PFSK-1 (cell line): ENCODE measurements around the gene MTMR2.

Experiments
- FOXP2 ChIP-seq: optimal IDR thresholded peaks from 2 replicates; pipeline ENCODE3; 2011; ENCODE audit warnings: borderline replicate concordance, control low read depth, inconsistent platforms; ENCODE audit not compliant: insufficient read depth; ENCODE audit errors: extremely low read length, extremely low read depth
- POLR2AphosphoS5 ChIP-seq: IDR thresholded peaks from 2 replicates; pipeline ENCODE4 v1.6.1; 2012; ENCODE audit warnings: low read depth, mild to moderate bottlenecking, control low read depth, low read length, moderate library complexity
- REST ChIP-seq, 2 experiments: IDR thresholded peaks; 2 replicates each; pipeline versions ENCODE4 v1.6.1 to v1.8.0; 2011 to 2012; ENCODE audit warnings: low read depth in 2 of 2, low read length in 2 of 2, control low read depth in 1 of 2, inconsistent platforms in 1 of 2, mild to moderate bottlenecking in 1 of 2, moderate library complexity in 1 of 2; ENCODE audit not compliant: insufficient read depth in 1 of 2
- SIN3A ChIP-seq: IDR thresholded peaks from 2 replicates; pipeline ENCODE4 v1.6.1; 2012; ENCODE audit warnings: mild to moderate bottlenecking, low read length, moderate library complexity, borderline replicate concordance; ENCODE audit not compliant: insufficient read depth
- TAF1 ChIP-seq: IDR thresholded peaks from 2 replicates; pipeline ENCODE4 v1.6.1; 2012; ENCODE audit warnings: low read length, control low read depth, borderline replicate concordance; ENCODE audit not compliant: insufficient read depth

MTMR2 gene

GRCh38 chr11:95918720-95919119 is 5.2 kb downstream of the MTMR2 start:
- TF ChIP-seq REST (IDR thresholded peaks at IDR 0.05; ENCODE audit: insufficient read depth in 1 of 2, low read depth in 2 of 2, low read length in 2 of 2): no peak
- TF ChIP-seq SIN3A: no peak
- no peak for TF ChIP-seq TAF1
- TF ChIP-seq POLR2AphosphoS5: no peak
- no peak for TF ChIP-seq FOXP2

GRCh38 chr11:95918056-95918455 is 5.9 kb downstream of the MTMR2 start:
- TF ChIP-seq SIN3A (no peak), TAF1 (no peak), POLR2AphosphoS5 (no peak), REST (IDR thresholded peaks at IDR 0.05; ENCODE audit: insufficient read depth in 1 of 2, low read depth in 2 of 2, low read length in 2 of 2) (no peak), FOXP2 (no peak)

GRCh38 chr11:95917193-95918036 is 6.5 kb downstream of the MTMR2 start:
- no peak for TF ChIP-seq POLR2AphosphoS5
- TF ChIP-seq TAF1: 0 out of 2 replicates have a peak, but pooled peaks have one; percentile 33
- no peak for TF ChIP-seq REST (IDR thresholded peaks at IDR 0.05; ENCODE audit: insufficient read depth in 1 of 2, low read depth in 2 of 2, low read length in 2 of 2)
- TF ChIP-seq FOXP2: no peak
- TF ChIP-seq SIN3A: no peak

DNA sequence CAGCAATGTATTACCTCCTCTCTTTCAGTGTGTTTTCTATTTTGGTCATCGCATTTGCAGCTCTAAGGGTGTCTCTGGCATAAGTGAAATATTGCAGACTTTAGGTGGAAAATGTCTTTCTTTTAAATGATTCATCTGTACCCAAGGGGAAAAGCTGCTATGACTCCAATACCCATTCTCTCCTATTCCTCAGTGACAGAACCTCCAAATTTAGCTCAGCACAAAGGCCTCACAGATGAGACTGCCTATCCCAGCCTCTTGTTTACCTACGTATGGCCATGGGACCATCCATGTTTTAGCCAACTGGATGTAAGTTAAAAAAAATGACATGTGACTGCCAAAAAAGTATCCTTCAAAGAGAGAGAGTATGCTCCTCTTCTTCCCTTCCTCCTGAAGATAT is 7.9 kb downstream of the MTMR2 start:
- TF ChIP-seq SIN3A (no peak), REST (IDR thresholded peaks at IDR 0.05; ENCODE audit: insufficient read depth in 1 of 2, low read depth in 2 of 2, low read length in 2 of 2) (no peak), TAF1 (no peak)

- TF ChIP-seq REST (IDR thresholded peaks at IDR 0.05; ENCODE audit: insufficient read depth in 1 of 2, low read depth in 2 of 2, low read length in 2 of 2) (no peak), SIN3A (no peak)
Measured at GRCh38 chr11:95915051-95915450, 8.9 kb downstream of the MTMR2 start.
